DMS114 treated with DMSO at 0.1 percent for 48 hours (cell line): Measurements from ENCODE around the gene EFNB2.

ENCODE experiments used
- DNase-seq: peaks from one replicate; lab custom pipeline; 2025; ENCODE audit not compliant: unreplicated experiment; lab: John Stamatoyannopoulos, UW

The EFNB2 gene

GRCh38 chr13:106462710-106463109 is 72.8 kb downstream of the EFNB2 start:
- DNase-seq, result no peak

DNA sequence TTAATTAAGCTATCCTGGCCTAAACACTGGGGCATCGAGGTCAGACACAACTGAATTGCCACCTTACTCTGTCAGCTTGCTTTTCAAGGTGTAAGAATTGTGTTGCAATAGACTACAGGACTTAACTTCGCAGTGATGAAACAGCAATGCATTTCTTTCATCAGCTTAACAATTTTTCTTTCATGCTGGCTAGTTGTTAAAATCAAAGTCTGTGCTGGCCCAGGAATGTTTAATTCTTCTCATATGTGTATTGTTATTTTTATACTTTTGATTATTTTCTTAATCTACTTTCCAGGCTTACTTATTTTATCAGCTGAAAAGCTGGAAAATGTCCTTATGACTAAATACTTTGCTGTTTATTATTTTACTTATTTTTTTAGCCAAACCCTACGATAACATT is 79.7 kb downstream of the EFNB2 start:
- DNase-seq, result no peak

DNA sequence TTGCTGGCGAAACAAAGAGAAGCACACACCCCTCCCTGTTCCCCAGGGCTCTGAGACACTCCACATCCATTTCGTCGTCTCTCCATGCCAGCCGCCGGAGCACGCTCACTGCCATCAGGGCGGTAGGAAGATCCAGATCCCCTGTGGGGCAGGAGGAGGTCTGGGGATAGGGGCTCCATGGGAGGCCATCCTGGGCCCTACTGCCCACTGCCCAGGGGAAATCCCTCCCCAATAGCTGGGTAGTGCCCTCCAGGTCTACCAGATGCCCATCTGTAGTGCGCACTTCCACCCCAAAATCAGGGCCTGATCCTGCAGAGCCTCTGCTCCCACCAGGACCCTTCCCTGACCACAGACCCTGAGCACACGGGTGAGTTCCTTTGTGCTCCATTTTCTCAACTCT is 80.3 kb downstream of the EFNB2 start:
- DNase-seq, result no peak

DNA sequence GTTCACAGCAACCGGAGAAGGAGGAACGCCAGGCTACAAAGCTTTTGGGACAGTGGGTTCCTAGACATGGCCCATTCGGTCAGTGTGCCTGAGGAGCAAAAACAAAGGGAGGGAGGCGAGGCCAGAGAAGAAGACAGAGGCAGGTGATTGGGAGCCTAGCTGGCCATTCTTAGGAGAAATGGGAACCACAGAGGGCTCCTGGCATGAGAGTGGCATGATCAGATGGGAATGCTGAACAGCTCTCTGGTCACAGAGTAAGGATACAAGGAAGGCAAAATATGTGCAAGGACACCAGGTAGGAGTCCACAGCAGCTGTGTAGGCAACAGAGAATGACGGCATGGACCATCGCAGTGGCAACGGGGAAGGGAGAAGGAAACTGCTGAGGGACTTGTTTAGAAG is 82.4 kb downstream of the EFNB2 start:
- no peak for DNase-seq

DNA sequence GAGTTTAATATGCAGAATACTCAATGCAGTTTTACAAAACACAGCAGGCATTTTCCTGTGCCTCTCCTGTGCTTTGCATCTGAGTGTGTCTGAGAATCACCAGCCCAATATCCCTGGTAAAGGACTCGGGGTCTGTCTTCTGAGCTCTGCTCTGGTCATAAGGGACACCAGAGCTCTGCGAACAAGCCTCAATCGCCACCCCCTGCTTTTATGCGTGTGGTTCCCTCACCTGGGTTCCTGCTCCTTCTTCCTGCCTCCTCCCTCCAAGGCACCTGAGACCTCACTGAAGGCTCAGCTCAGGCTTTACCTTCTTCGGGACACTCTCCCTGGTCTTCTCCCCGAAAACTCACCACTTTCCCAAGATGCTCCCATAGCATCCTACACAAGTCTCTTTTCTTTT is 84.5 kb downstream of the EFNB2 start:
- DNase-seq, result no peak

- DNase-seq, result no peak
These were observed 86.4 kb downstream of the EFNB2 start for GRCh38 chr13:106449096-106449495.

DNA sequence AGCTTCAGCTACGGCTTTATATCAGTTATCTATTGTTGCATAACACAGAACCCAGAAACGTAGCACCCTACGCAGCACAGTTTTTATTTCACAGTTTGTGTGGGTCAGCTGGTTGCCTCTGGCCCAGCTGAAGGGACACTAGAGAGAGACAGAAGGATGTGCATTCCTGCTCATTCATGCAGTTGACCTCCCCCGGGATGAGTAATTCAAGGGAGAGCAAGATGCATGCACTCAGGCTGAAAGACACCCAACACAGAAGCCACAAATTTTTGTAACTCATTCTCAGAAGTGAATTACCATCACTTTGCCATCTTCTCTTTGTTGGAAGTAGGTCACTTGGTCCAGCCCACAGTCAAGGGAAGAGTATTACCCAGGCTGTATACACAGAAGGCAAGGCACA is 89.5 kb downstream of the EFNB2 start:
- no peak for DNase-seq

GRCh38 chr13:106443607-106444322 is 91.7 kb downstream of the EFNB2 start:
- DNase-seq, result no peak

- DNase-seq, result no peak
These were observed 94.6 kb downstream of the EFNB2 start for GRCh38 chr13:106440866-106441265.
